DND-41 (cell line): ENCODE results near the gene TGIF1.

Experiments
- EZH2 ChIP-seq: IDR thresholded peaks from 3 replicates; pipeline ENCODE4 v1.6.1; 2012; ENCODE audit warnings: borderline replicate concordance, low read depth, mild to moderate bottlenecking, moderate library complexity, low read length, inconsistent platforms; ENCODE audit not compliant: severe bottlenecking
- TF ChIP-seq, protein P1 (sequence below): IDR thresholded peaks from 2 replicates; pipeline ENCODE4 v1.5.1; 2012; ENCODE audit warnings: borderline replicate concordance, low read length, moderate library complexity, mild to moderate bottlenecking; ENCODE audit not compliant: poor library complexity, severe bottlenecking; ENCODE audit errors: extremely low read depth

GRCh38 chr18:3480827-3481573, 31.0 kb downstream of the TGIF1 start:
- TF ChIP-seq, protein P1, sequence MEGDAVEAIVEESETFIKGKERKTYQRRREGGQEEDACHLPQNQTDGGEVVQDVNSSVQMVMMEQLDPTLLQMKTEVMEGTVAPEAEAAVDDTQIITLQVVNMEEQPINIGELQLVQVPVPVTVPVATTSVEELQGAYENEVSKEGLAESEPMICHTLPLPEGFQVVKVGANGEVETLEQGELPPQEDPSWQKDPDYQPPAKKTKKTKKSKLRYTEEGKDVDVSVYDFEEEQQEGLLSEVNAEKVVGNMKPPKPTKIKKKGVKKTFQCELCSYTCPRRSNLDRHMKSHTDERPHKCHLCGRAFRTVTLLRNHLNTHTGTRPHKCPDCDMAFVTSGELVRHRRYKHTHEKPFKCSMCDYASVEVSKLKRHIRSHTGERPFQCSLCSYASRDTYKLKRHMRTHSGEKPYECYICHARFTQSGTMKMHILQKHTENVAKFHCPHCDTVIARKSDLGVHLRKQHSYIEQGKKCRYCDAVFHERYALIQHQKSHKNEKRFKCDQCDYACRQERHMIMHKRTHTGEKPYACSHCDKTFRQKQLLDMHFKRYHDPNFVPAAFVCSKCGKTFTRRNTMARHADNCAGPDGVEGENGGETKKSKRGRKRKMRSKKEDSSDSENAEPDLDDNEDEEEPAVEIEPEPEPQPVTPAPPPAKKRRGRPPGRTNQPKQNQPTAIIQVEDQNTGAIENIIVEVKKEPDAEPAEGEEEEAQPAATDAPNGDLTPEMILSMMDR = no peak
- no peak for TF ChIP-seq EZH2
